GM13976 (cell line): ENCODE measurements around the gene HMHB1.

ENCODE experiments used
- DNase-seq: peaks from one replicate; pipeline ENCODE4 v3.0.0; 2012; ENCODE audit warnings: low spot score
- CTCF ChIP-seq: IDR thresholded peaks from 2 replicates; pipeline ENCODE4 v1.5.1; 2012; ENCODE audit warnings: borderline replicate concordance, mild to moderate bottlenecking; ENCODE audit not compliant: insufficient read depth; ENCODE audit errors: extremely low read depth, missing control alignments, control extremely low read depth
- in situ Hi-C: fragments of 300-500 bp; cut with MboI; formaldehyde crosslinking; loops from one replicate; pipeline ENCODE4 v1.12.0; 2022; ENCODE audit warnings: low sequenced_read_pairs, mixed read lengths, inconsistent platforms; ENCODE audit not compliant: unreplicated experiment

HMHB1 gene

GRCh38 chr5:143771602-143772001 lies 40.4 kb upstream of the HMHB1 start:
- in situ Hi-C loops: no loop called here
- no peak for TF ChIP-seq CTCF
- no peak for DNase-seq

DNA sequence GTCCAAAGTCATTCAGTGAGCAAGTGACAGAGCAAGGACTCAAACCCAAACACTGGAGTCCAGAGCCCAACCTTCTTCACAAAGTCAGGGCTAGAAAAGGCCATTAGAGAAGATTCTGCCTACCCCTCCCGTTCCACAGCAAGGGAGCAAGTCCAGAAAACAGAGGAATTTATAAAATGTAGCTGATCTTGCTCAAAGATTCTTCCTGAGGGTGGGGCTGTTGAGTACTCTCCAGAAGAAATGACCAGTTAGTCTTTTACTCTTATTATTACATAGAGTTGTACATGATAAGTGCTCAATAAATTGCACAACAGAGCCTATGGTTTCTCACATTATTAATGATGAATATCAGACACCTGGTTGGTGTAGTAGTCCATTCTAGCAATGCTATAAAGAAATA lies 39.3 kb upstream of the HMHB1 start:
- TF ChIP-seq CTCF: no peak
- no peak for DNase-seq
- in situ Hi-C loops: no loop called here

GRCh38 chr5:143775258-143775657 lies 36.7 kb upstream of the HMHB1 start:
- TF ChIP-seq CTCF: no peak
- in situ Hi-C loops: no loop called here
- no peak for DNase-seq

GRCh38 chr5:143776951-143777350 lies 35.0 kb upstream of the HMHB1 start:
- in situ Hi-C loops: no loop called here
- no peak for TF ChIP-seq CTCF
- DNase-seq: no peak

- DNase-seq: no peak
- in situ Hi-C loops: no loop called here
- no peak for TF ChIP-seq CTCF
Observed at GRCh38 chr5:143779506-143779905, 32.5 kb upstream of the HMHB1 start.

DNA sequence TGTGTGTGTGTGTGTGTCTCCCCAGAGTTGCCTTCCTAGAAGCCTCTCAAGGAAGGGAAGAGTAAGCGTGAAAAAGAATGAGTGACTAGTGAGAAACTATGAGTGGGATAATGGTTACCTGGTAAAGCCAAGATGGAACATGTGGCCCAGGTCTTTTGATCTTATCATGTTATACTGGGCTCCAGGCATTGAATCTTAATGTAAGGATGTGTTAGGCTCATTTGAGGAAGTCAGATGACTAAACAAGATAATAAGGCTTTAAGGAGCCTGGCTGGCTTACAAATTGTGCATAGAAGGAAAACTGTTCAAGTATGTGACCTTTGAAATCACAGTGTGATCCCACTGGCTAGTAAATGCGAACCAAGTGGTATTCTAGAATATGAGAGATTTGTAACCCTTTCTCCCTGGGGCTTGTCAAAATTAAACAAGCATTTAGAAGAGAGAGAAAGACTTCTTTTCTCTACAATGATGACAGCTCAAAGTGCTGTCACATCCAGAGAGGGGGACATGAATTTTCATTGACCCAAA lies 29.9 kb upstream of the HMHB1 start:
- in situ Hi-C loops: no loop called here
- no peak for DNase-seq
- no peak for TF ChIP-seq CTCF
